HuH-7 (cell line): ENCODE data around the gene IRF9.

Experiments used
- DNase-seq: peaks from one replicate; pipeline ENCODE4 v3.0.0; 2011; ENCODE audit warnings: low spot score

IRF9 gene

DNA sequence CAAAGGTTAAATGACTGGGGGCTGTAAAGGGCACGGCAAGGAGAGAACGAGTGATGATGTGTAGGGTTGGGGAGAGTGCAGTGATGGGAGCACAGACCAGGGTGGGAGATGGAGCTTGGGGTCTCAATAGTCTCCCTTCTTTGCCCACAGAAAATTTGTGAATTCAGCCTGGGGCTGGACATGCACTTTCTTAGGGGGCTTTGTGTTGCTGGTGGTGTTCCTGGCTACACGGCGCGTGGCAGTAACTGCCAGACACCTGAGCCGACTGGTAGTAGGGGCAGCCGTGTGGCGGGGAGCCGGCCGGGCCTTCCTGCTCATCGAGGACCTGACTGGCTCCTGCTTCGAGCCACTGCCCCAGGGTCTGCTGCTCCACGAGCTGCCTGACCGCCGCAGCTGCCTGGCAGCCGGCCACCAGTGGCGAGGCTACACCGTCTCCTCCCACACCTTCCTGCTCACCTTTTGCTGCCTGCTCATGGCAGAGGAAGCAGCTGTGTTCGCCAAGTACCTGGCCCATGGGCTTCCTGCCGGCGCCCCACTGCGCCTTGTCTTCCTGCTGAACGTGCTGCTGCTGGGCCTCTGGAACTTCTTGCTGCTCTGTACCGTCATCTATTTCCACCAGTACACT, 28.9 kb upstream of the IRF9 start:
- DNase-seq, result no peak

DNA sequence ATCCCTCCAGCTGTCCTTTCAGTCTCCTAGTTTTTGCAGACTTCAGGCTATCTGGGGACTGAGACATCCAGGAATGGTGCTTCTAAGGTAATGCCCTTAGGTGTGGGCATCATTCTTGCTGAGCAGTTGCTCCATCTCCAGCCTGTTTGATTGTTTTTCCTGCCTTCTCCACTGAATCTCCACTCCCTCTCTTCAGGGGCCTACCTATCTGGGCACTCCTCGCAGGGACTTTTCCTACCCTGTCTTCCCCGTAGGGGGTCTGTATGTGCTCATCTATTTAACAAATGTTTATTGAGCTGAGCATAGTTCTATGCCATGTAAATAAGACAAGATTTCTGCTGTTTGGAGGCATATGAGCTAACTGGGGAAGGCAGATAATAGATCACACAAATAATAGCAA, 28.1 kb upstream of the IRF9 start:
- DNase-seq, result no peak

DNA sequence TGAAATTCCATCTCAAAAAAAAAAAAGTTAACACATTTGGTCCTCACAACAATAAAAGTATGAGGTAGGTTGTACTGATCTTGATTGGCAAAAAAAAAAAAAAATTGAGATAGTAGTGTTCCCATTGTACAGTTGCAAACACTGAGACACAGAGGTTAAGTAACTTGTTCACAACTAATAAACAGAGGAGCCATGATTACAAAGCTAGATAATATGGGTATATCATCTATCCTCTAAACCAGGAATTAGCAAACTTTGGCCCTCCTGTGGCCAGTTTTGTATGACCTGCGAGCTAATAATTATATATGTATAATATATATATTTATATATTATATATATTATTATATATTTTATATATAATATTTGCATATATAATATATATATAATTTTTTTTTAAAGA, 27.3 kb upstream of the IRF9 start:
- no peak for DNase-seq

DNA sequence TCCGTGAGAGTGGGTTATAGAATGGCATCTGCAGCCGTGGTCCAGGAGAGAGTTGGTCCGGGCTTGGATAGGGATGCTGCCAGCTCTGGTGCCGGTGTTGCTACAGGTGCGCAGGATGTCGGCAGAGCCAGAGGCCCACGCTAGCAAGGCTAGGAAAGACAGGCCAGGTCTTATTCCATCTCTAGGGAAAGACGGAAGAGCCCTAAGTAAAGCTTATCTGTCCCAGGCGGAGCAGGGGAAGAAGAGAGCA, 25.6 kb upstream of the IRF9 start:
- no peak for DNase-seq

DNA sequence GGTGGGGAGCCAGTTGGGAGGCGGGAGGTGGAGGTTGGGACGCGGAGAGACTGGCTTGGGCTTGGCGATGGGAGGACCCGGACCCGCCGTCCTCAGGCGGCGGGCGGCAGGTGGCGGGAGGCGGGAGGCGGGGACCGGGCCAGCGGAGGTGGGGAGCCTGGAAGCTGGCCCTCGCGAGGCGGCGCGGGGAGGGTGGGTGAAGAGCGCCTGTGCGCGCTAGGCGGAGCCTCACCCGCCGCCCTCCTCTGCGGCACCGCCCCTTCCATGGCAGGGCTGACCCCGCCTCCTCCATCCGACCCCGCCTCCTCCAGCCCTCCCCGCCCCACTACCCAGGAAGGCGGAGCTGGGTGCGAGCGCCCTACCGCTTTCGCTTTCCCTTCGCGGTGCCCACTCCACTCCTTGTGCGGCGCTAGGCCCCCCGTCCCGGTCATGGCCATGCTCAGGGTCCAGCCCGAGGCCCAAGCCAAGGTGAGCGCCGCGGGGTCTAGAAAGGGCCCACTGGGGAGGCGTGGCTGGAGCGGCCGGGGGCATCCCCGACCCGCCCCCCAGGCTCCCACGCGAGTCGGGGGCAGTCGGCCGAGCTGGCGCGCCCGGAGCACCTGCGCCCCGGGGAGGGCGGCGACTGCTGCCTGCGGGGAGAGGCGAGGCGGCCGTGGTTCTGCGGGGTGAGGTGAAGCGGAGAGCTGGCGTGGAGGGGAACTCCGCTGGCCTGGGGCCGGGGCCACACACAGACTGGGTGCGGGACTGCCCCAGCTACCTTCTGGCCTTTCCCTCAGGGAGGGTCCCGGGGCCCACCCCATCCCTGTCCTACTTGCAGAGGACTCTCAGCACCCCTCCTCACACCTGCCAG, 25.0 kb upstream of the IRF9 start, which contains the start of gene PSME1:
PSME1 (plus strand) TSS at position 361 of the 850 bp plus-strand sequence; CDS start at position 430, 69 bp downstream.
- peak; percentile 91 for DNase-seq

DNA sequence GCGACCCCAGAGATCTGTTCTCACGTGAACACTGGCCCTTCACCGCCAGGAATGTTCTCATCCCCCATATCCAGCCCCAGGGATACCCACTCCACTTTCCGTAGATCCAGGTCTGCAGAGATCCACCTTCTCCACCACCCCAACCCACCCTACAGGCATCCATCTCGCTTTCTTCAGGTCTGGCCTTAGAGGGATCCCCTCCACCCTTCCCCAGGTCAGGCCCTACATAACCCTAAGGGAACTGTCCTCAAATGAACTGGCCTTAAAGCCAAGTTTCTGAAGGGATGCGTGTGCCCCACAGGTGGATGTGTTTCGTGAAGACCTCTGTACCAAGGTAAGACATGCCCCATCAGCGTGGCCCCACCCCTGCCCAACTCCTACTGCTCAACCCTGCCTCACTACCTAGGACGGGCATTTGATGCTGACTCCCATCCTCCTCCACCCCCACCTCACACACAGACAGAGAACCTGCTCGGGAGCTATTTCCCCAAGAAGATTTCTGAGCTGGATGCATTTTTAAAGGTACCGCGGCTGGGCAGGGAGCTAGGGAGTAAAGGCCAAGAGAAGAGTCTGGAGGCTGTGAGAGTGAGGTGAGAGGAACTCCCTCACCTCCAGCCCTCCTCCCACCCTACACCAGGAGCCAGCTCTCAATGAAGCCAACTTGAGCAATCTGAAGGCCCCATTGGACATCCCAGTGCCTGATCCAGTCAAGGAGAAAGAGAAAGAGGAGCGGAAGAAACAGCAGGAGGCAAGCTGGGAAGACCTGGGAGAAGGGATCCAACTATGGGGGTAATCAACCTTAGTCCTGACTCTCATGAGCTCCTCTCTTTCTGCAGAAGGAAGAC, 24.2 kb upstream of the IRF9 start:
- no peak for DNase-seq

DNA sequence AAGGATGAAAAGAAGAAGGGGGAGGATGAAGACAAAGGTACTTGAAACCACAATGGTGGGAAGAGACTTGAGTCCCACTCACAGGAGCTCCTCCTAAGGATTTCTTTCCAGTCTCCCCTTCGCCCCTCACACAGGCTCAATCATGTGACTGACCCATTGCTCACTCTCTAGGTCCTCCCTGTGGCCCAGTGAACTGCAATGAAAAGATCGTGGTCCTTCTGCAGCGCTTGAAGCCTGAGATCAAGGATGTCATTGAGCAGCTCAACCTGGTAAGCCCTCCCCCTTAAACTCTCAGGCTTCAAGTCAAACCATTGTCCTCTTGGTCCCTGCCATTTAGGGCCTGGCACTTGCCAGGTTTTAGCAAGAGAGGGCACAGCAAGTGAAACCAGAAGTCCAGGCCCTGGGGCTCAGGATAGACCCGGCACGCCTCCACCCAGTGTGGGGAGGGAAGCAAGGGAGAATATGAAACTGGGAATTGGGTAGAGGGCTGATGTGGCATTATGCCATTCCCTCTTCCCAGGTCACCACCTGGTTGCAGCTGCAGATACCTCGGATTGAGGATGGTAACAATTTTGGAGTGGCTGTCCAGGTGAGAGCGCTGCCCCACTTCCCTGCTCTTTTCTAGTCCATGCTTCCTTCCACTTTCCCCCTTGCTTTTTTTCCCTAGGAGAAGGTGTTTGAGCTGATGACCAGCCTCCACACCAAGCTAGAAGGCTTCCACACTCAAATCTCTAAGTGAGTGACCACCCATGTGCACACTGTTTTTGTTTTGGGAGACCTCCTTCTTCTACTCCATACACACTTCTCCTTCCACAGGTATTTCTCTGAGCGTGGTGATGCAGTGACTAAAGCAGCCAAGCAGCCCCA, 23.3 kb upstream of the IRF9 start:
- DNase-seq, result no peak

DNA sequence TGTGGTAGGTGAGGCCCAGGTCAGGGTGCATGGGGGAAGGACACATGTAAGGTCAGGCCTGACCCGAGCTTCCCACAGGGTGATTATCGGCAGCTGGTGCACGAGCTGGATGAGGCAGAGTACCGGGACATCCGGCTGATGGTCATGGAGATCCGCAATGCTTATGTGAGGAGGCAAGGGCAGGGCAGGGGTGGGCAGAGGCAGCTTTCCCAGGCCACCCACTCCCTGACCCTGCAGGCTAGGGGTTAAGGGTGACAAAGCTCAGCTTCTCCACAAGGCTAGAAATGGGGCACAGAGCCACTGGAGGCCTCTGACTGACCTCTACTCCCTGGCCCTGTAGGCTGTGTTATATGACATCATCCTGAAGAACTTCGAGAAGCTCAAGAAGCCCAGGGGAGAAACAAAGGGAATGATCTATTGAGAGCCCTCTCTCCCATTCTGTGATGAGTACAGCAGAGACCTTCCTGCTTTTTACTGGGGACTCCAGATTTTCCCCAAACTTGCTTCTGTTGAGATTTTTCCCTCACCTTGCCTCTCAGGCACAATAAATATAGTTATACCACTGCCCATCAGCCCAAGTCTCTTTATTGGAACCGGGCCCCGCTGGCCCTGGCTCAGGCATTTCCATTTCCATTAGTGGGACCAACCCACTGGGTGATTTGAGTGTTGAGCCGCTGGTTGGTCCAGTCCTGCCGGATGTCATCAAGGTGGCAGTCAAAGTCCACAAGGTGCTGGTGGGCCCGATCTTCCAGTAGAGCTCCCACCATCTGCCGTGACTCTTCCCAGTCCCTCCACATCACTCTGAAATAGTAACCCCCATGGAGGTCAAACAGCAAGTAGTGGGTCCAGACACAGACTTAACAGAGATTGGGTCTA, 22.4 kb upstream of the IRF9 start:
- DNase-seq, result no peak

DNA sequence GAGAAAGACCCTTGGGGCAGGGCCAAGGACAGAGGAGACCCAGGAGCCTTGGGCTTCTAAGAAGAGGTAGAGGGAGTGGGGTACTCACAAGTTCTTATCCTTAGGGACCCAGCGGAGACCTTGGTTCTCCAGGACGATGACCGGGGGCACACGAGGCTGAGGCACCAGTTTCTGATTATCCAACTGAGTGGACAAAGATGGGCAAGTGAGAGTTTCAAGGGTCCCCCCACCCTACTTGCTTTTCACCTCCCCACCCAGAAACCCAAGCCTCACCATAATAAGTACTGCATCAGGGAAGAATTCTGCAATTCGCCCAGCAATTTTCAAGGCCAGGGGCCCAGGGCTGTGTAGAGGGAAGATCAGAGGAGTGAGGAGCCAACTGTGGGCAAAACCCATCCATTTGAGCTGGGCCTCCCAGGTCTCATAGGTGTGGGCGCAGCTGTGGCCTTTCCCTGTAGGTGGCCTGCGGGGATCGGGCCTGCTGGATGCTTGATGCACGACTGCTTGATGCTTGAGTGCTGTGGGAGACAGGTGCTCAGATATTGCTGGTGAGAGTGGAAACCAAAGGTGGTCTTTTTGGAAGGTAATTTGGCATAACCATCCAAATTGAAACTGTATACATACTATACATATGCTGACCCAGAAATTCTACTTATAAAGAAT, 21.7 kb upstream of the IRF9 start:
- peak; percentile 53 for DNase-seq

DNA sequence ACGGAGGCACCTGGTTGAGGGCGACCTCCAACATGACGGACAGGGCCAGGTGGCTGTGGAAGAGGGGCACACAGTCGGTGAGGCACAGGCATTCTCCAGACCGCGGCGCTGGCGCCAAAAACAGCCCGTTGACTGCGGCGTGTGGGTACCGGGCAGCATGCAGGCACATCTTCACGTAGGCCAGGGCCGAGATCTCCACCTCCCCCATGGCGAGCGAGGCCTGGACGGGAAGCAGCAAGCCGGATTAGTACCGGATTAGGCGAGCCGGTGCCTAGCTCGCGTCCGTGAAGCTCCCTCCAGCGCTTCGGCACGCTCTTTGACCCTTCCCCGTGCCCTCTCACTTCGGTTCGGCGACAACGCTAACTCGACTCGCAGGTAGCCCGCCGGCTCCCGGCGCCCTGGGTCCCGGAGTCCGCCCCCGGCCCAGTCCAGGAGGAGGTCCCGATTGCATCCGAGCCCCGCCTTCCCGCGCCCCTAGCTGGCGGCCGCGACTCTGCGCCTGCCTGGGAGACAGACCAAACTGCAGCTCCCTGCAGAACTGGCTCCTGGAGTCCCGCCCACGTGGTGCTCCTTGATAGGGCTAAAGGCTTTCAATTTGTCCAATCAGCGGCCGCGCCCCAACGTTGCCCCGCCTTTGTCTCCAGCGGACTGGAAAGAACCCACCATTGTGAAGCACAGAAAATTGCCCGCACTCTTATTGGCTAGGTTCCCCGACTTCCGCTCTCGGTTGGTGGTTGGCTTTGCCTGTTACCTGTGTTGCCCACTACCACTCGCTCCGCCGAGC, 19.8 kb upstream of the IRF9 start, which contains the start of gene EMC9:
EMC9 (minus strand) TSS at position 495 of the 784 bp plus-strand sequence; CDS start at position 208, 287 bp downstream.
- peak; percentile 99 for DNase-seq

DNA sequence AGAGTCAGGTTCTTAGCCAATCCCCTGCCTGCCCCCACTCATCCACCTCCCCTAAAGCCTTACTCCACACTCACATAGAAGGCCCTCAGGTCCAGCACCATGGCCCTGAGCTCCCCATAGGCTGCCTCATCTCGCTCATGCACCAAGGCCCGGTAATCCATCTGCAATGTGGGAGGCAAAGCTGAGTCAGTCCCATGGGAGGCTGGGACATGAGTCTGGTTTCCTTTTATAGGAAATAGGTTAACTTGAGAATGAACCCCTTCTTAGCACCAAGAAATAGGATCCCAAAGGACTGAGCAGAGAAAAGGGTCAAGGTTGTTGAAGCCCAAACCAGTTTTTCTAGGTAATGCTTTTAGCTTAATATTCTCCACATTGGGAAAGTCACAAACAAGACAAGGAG, 17.6 kb upstream of the IRF9 start:
- DNase-seq, result no peak

DNA sequence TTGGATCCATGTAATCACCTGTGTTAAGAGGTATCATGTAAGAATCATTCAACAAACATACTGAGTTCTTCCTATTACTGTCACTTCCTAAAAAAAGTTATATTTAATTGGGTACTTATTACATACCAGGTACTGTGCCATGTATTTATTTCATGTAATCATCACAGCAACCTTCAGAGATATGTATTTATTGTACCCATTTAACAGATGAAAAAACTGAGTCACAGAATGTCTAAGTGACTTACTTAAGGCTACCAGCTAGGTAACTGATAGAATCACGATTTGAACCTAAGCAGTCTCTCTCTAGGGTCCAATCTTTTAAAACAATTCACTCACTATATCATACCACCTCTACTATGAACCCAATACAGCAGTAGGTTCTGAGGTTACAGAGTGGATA, 16.6 kb upstream of the IRF9 start:
- no peak for DNase-seq

DNA sequence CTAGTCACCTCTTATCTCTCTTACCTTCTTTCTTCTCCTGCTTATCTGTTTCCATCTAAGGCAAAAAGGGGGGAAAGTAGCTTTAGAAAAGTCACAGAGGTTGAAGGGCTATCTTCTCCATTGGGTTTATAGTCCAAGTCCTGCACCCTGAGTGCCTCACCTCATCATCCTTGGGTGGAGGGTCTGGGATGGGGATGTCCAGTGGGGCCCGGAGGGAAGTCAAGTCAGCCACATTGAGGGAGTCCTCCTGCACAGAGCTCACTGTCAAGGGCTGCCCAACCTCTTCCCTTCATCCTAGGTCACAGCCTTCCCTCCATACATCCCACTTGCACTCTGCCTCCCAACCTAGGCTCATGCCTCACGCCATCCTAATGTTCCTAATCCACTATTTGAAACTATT, 15.8 kb upstream of the IRF9 start:
- DNase-seq, result no peak

DNA sequence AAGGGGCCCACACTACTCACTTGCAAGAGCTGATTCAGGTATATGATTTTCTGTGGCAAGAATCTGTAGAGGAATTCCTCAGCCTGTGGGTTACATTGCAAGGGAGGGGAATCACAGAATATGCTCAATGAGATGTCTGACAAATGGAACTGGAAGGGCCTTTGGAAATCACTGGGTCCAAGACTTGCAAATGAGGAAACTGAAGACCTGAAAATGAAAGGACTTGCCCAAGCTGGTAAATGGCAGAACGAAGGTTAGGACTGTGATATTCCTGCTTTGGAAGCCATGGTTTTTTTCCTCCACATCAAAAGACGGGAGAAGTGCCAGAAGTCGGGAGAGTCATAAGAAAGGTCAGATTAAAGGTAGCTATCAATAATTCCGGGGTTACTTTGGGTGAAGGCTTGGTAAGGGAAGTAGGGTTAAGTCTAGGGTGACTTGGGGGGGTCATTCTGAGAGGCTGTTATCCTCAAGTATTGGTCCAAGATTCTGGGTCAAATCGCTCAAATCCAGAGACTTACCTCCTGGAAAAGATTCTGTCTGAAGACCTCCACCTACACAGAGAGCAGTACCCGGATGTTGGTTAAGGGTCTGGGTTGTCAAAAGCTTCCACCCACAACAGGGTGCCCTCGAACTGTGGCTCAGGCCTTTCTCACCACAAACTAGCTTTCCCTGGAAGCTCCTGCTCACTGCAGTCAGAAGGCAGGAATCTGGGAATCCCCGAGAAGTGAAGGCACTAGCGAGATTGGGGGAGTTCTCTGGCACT, 15.2 kb upstream of the IRF9 start:
- DNase-seq, result no peak

DNA sequence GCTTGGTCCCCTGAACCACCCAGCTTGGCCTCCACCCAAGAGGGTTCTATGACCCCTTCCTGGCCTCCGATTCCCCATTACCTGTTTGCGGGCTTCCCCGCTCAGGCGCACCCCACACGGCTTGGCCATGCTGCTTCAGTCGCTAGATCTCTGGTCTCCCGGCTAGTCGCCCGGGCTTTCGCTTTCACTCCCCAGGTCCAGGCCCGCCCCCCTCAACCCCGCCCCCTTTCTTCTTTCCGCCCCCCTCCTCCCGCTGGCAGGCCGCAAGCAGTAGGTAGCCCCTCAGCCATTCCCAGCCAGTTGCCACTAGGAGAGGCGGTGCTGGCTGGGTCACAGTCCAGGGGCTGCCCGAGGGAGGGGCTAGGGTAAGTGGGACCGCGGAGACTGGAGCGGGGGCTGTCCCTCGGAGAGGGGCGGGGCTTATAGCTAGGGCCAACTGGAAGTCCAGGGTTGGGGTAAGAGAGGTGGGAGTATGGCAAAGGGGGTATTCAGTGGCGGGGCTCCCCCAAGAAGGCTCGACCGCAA, 14.6 kb upstream of the IRF9 start, which contains the start of gene PSME2:
PSME2 (minus strand) TSS at position 158 of the 525 bp plus-strand sequence; CDS start at position 129, 29 bp downstream.
- peak; percentile 96 for DNase-seq

DNA sequence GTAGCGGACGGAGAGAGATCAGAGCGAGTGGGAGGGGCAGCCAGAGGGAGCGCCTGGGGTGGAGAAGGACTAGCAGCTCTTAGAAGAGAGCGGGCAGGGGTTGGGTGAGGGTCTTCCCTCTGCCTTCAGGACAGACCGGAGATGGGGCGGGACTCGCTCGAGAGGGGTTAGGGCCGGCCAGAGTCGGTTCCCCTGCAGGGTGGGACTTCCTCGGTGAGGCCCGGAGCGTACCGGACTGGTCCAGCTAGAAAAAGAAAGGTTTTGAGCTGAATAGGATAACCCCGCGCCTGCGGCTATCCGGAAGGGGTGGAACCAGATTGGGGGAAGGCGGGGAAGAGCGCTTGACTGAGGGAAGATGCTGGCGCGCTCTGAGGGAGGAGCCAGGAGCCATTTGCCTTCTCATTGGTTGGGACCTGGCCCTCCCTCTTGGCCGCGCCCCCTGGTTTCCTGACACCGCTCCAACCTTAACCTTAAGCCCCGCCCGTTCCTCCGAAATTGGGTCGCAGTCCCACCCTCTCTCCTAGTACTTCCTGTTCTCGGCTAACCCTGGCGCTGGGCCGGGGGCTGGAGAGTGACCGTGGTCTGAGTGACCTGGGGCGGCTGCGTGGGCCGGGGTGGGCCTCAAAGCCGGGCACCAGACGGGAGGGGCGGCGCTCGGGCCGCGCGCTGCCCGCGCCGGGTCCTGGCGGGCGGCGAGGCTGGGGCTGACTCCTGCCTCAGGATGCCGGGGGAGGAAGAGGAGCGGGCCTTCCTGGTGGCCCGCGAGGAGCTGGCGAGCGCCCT, 13.9 kb upstream of the IRF9 start, which contains the start of gene RNF31:
RNF31 (plus strand) TSS at position 521 of the 783 bp plus-strand sequence; CDS start at position 722, 201 bp downstream.
- DNase-seq, result peak; percentile 90

DNA sequence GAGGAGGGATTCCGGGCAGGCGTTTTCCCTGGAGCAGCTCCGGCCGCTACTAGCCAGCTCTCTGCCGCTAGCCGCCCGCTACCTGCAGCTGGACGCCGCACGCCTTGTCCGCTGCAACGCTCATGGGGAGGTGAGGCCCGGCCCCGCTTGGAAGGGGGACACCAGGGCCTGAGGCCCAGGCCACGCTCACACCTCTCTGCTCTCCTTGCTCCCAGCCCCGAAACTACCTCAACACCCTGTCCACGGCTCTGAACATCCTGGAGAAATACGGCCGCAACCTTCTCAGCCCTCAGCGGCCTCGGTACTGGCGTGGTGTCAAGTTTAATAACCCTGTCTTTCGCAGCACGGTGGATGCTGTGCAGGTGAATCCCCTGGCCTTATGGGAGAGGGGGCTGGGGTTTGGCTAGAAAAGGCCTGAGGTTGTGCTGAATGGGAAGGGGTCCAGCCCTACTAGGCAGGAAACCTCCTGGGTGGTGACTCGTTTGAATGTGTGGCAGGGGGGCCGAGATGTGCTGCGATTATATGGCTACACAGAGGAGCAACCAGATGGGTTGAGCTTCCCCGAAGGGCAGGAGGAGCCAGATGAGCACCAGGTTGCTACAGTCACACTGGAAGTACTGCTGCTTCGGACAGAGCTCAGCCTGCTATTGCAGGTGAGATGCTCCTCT, 13.2 kb upstream of the IRF9 start:
- DNase-seq, result no peak
